ENCODE data around the gene RCN2. TPM values are rescaled to one million over a fixed set of nuclear protein-coding genes. Genes with fewer than 3 reads are reported as not detected.

The RCN2 gene
- total RNA-seq, 1 experiment from 2014 or later = 46.1 TPM

GRCh38 chr15:76905013-76905839 is 26.3 kb upstream of the RCN2 start, which contains the start of gene SCAPER:
SCAPER (minus strand) TSS chr15:76905340; CDS start chr15:76883817, 21,523 bp downstream.
- Histone ChIP-seq H3K79me2 (ENCODE audit: low read depth) (no peaks in the 10 kb centered on the region; the same call in 1 of the 2 replicates), H2AFZ (peak within 1 kb of the TSS; percentile 100), H3K4me1 (replicated peaks; ENCODE audit: insufficient read depth) (peaks cover 22% of the 10 kb centered on the region; the same call in 1 of the 2 replicates), H3K27ac (no peak within 1 kb of the TSS), H3K4me3 (peak within 1 kb of the TSS; percentile 88), H3K36me3 (ENCODE audit: low read depth) (no peaks in the 10 kb centered on the region), H3K9me3 (ENCODE audit: insufficient read depth, low read depth) (no peaks in the 10 kb centered on the region), H3K9me2 (ENCODE audit: insufficient read depth) (no peaks in the 10 kb centered on the region), H3K4me2 (peak within 1 kb of the TSS; percentile 95), H3F3A (ENCODE audit: insufficient read depth, low read depth) (no peaks in the 10 kb centered on the region), H3K27me3 (ENCODE audit: insufficient read depth, low read depth) (no peaks in the 10 kb centered on the region), H4K20me1 (ENCODE audit: insufficient read depth) (no peaks in the 10 kb centered on the region)
- ChIA-PET CTCF (no interaction called here), POLR2A (ENCODE audit: unreplicated experiment) (no interaction called here)
- peak; percentile 61 to 86 for DNase-seq
- intact Hi-C loops (cut with micrococcal nuclease; ENCODE audit: unreplicated experiment) = no loop called here
- TF ChIP-seq EZH2 (IDR thresholded peaks at IDR 0.05; ENCODE audit: low read depth) (no peak), CTCF (conservative IDR thresholded peaks at IDR 0.05) (no peak)
- no TSS peak for BruUV-seq (replicated peaks)

- intact Hi-C loops (cut with micrococcal nuclease; ENCODE audit: unreplicated experiment) = no loop called here
- no peaks in the 10 kb centered on the region; the same call in 1 of the 2 replicates for H3K79me2 ChIP-seq (ENCODE audit: low read depth)
- BruUV-seq (replicated peaks) = no TSS peak
Observed at GRCh38 chr15:76905855-76906254, 25.7 kb upstream of the RCN2 start.

GRCh38 chr15:76912430-76912829 is 19.1 kb upstream of the RCN2 start:
- peak in 1 of 2 experiments; percentile 35 for DNase-seq
- H3K36me3 ChIP-seq (ENCODE audit: low read depth) = no peaks in the 10 kb centered on the region
- no peaks in the 10 kb centered on the region for H3F3A ChIP-seq (ENCODE audit: insufficient read depth, low read depth)
- no peaks in the 10 kb centered on the region for H4K20me1 ChIP-seq (ENCODE audit: insufficient read depth)
- ChIA-PET CTCF (no interaction called here), POLR2A (ENCODE audit: unreplicated experiment) (no interaction called here)
- no peaks in the 10 kb centered on the region for H3K9me2 ChIP-seq (ENCODE audit: insufficient read depth)
- H3K27ac ChIP-seq = no peak overlapping the region
- peaks cover 21% of the 10 kb centered on the region; the same call in 1 of the 2 replicates for H3K27me3 ChIP-seq (ENCODE audit: insufficient read depth, low read depth)
- H3K9me3 ChIP-seq (ENCODE audit: insufficient read depth, low read depth) = no peaks in the 10 kb centered on the region
- no peak for TF ChIP-seq EZH2 (IDR thresholded peaks at IDR 0.05; ENCODE audit: low read depth)
- no peak for TF ChIP-seq CTCF (conservative IDR thresholded peaks at IDR 0.05)
- H3K4me2 ChIP-seq = no peak overlapping the region
- no TSS peak for BruUV-seq (replicated peaks)
- H3K79me2 ChIP-seq (ENCODE audit: low read depth) = no peaks in the 10 kb centered on the region
- no peak overlapping the region for H3K4me3 ChIP-seq
- H2AFZ ChIP-seq = no peak overlapping the region
- intact Hi-C loops (cut with micrococcal nuclease; ENCODE audit: unreplicated experiment) = no loop called here
- H3K4me1 ChIP-seq (replicated peaks; ENCODE audit: insufficient read depth) = no peaks in the 10 kb centered on the region

More at GRCh38 chr15:76905855-76906254, 25.7 kb upstream of the RCN2 start:
- TF ChIP-seq EZH2 (IDR thresholded peaks at IDR 0.05; ENCODE audit: low read depth) (no peak), CTCF (conservative IDR thresholded peaks at IDR 0.05) (no peak)
- H2AFZ ChIP-seq = peak overlapping the region; percentile 100
- peaks cover 22% of the 10 kb centered on the region; the same call in 1 of the 2 replicates for H3K4me1 ChIP-seq (replicated peaks; ENCODE audit: insufficient read depth)
- H3K9me2 ChIP-seq (ENCODE audit: insufficient read depth) = no peaks in the 10 kb centered on the region
- DNase-seq = no peak
- no peak overlapping the region for H3K27ac ChIP-seq
- no peaks in the 10 kb centered on the region for H3K9me3 ChIP-seq (ENCODE audit: insufficient read depth, low read depth)
- H3F3A ChIP-seq (ENCODE audit: insufficient read depth, low read depth) = no peaks in the 10 kb centered on the region
- peak overlapping the region; percentile 95 for H3K4me2 ChIP-seq
- ChIA-PET CTCF (no interaction called here), POLR2A (ENCODE audit: unreplicated experiment) (no interaction called here)
- H3K27me3 ChIP-seq (ENCODE audit: insufficient read depth, low read depth) = no peaks in the 10 kb centered on the region
- H3K4me3 ChIP-seq = peak overlapping the region; percentile 88
- no peaks in the 10 kb centered on the region for H4K20me1 ChIP-seq (ENCODE audit: insufficient read depth)
- no peaks in the 10 kb centered on the region for H3K36me3 ChIP-seq (ENCODE audit: low read depth)
